ENCODE data around the gene CSMD2.
"Not testable (repeated sequence)": the region's sequence is repeated elsewhere in the genome, so short reads cannot be mapped to it uniquely, and the experiment has no call there.

CSMD2 gene

DNA sequence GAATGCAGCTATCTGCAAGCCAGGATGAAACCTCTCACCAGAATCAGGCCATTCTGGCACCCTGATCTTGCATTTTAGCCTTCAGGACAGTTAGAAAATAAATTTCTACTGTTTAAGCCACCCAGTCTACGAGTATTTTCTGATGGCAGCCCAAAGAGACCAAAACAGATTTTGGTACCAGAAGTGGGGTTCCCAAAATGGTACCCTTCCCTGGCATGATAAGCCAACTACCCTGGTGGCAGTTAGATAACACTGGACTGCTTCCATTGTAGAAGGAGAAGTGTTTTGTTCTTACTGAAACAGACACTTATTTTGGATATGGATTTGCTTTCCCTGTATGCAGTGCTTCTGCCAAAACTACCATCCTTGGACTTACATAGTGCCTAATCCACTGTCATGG is 115.0 kb downstream of the CSMD2 start:
- DNase-seq, result no peak

DNA sequence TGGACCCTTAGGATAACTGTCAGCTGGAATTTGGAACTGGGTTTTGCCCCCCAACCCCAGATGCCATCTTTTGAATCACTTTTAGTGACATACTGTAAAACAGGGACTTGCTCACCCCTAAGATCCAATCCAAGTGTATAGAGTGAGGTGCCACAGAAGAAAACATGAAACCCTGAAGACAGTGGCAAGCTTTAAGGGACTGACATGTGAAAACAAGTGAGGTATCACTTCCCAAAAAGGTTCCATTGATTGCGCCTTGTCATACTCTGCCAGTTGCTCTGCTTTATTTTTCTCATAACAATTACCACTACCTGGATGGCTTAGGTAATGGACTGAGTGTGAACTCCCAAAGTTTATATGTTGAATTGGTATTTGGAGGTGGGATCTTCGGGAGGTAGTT is 115.6 kb downstream of the CSMD2 start:
- DNase-seq, result no peak

DNA sequence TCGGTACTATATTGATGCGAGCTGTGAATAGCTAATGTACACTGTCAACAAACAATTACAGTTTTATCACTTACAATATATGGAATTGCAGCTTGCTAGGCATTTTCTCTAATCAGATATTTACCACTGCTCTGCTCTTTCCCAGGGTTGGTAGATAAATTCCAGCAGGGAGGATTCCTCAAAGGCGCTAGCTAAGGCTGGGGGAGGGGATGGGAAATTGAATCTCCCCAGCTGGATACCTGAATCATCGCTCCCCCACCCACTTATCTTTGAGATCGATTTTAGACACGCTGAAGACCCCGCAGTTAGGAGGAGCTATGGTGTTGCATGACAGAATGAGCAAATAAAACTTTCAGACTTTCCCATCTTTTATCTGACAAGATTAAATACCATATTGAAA is 127.2 kb downstream of the CSMD2 start:
- no peak for DNase-seq

DNA sequence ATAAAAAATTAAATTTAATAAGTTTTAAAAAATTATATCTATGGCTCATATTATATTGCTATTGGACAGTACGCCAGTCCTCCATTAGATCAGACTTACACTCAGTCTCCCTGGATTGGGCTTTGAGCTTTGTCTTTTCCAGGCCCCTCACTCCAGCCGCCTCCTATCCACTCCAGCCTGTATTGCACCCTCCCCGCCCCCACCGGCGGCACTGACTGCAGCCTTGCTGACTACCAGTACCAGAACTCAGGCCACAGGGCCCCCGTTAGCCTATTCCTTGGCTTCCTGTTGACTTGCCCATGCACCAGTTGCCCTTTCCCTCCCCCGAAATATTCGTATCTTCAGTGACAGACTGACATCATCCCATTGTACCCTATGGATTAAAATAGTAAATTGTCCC is 127.9 kb downstream of the CSMD2 start:
- DNase-seq, result no peak

DNA sequence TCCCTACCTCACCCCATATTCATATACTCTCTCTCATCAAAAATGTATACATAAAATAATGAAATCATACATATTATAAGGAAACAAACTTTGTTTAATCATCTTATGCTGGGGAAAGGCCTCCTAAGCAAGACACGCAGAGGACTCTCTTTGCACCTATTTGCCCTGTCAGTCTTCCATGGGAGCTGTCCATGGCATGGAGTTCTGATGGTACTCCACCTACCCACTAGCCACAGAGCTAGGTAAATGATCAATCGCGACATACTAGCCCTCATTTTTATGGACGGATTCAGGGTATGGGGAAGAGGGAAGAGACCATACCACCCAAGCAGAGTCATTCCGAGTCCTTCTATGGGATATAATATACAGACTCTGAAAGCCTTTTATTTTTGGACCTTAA is 131.0 kb downstream of the CSMD2 start:
- no peak for DNase-seq

DNA sequence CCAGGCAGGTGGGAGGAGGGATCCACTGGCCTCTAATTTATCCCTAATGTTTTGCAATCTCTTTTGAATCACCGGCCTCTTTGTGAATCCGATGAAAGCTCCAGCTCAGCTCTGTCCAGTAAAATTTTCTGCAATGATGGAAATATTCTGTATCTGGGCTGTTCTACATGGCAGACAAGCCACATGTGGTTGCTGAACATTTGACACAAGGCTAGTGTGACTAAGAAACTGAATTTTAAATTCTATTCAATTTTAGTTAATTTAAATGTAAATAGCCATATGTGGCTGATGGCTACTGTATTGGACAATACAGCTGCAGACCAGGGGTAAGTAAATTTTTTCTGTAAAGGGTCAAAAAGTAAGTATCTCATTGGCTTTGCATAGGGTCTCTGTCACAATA is 135.1 kb downstream of the CSMD2 start:
- no peak for DNase-seq

DNA sequence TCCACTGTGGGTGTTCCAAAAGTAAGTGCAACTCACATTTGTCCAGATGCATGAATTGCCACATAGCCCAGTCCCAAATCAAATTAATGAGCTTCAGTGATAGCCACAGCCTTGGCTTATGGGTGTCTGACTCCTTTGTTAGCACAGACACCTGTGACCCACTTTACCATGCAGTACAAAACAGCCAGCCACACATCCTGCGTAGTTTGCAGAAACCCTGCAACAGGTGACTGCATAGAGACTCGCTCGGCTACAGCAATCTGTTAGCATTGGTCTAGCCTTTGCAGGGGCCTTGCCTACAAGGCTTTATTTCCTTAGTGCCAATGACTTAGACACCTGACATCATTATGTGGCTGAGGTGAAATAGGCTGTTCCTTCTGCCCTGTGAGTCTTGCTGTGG is 135.5 kb downstream of the CSMD2 start:
- no peak for DNase-seq

DNA sequence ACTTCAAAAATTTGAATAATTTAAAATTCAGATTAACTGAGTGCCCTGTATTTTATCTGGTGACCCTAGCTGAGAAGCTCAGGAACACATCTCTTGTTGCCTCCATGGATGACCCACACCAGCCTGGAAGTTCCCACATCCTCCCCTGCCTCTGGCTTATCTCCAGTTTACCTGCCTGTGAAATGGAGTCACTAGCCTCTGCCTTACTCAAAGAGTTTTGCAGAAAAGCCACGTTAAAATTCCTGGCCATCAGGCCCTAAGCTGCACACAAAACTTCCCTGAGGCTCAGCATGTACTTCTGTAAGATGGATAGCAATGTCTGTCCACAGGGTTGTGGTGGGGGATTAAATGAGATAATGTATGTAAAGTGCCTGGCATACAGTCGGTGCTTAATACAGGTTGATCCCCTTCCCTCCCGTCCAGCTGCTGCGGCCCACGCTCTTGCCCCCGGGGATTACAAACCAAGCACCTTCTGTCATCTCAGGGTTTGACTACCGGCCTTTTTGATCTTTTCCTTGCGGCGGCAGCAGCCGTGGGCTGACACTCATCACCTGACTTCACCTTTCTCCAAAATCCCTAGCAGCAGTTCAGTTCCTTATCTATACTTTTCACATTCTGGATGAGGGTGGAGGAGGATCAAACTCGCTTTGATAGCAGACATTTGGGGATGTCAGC is 136.5 kb downstream of the CSMD2 start:
- no peak for DNase-seq

DNA sequence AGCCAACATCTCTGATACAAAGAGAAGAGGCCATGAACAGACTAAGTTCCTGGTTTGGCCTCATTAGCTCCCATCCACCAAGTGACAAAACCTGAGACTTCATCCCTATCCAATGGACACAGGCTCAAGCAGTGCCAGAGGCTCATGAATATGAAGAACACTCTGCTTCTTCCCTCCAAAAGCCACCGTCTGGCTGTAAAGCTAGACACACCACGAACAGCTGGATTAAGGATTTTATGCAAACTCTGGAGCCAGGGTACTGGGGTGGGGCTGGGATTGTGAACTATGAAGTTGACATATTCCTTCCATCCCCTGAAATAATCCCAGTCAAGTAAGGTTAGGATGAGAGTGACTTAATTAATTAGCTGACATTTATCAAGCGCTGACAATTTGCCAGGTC is 139.4 kb downstream of the CSMD2 start:
- DNase-seq, result no peak

DNA sequence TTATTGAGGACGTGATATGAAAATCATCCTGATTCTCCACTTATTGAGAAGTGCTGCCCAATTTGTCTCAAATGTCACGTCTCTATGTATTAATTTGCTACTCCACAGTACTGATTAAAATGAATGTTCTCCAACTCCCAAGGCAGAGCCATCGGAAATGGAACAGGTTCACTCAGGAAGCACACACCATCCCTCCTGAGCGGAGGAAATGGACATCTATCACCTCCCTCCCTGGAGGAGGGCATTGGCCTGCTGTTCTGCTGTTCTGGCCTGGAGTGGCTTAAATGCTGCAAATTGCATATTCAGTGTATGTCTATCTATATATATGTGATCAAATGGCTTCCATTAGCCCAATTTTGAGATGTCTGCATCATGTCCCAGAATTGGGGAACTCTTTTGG is 140.5 kb downstream of the CSMD2 start:
- no peak for DNase-seq

DNA sequence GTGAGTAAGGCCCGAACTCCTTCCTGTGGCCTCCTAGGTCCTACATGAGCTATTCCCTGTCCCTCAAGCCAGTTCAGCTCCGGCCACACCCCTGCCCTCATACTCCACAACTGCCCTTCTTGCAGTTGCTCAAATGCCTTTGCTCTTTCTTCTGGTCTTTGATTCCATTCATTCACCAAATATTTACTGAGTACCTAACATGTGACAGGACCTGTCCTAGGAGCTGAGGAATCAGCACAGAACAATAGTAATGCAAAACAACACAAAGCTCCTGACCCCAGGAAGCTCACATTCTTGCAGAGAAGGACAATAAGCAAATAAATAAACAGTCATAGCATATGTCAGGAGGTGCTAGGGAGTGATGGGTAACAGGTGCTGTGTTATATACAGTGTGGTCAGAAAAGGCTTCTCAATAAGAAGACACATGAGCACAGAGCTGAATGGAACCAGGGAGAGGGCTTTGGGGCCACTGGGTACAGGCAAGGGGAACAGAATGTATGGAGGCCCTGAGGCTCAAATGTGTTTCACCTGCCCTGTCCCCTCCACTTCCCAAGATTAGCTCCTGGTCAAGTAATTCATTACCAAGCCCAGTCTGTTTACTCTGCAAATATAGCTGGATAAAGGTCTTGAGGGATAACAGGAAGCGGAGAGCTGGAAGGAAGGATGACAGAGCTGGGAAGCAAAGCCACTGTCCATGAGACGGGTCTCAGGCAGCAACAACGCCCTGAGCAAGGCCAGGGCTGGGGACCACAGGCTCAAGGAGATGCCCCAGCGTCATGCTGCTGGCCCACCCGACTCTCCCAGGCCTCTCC is 145.1 kb downstream of the CSMD2 start:
- DNase-seq, result no peak

DNA sequence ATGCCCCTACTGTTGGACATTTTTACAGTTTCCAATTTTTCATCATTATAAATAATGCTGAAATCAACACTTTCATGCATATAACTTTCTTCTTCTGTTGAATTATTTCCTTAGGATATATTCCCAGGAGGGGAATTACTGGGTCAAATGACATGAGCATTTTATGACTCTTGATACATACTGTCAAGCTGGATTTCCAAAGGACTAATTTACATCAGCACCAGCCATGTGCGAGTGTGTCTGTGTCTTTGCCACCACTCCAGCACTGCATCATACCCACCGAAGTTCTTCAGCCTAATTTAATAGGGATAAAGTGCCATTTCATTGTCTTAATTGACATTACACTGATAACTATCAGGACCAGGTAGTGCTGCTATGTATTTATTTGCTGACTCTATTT is 146.7 kb downstream of the CSMD2 start:
- DNase-seq, result no peak

DNA sequence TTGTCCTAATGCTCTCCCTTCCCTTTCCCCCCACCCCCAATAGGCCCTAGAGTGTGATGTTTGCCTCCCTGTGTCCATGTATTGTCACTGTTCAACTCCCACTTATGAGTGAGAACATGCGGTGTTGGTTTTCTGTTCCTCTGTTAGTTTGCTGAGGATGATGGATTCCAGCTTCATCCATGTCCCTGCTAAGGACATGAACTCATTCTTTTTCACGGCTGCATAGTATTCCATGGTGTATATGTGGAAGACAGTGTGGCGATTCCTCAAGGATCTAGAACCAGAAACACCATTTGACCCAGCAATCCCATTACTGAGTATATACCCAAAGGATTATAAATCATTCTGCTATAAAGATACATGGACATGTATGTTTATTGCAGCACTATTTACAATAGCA is 148.7 kb downstream of the CSMD2 start:
- not testable (repeated sequence) for DNase-seq

DNA sequence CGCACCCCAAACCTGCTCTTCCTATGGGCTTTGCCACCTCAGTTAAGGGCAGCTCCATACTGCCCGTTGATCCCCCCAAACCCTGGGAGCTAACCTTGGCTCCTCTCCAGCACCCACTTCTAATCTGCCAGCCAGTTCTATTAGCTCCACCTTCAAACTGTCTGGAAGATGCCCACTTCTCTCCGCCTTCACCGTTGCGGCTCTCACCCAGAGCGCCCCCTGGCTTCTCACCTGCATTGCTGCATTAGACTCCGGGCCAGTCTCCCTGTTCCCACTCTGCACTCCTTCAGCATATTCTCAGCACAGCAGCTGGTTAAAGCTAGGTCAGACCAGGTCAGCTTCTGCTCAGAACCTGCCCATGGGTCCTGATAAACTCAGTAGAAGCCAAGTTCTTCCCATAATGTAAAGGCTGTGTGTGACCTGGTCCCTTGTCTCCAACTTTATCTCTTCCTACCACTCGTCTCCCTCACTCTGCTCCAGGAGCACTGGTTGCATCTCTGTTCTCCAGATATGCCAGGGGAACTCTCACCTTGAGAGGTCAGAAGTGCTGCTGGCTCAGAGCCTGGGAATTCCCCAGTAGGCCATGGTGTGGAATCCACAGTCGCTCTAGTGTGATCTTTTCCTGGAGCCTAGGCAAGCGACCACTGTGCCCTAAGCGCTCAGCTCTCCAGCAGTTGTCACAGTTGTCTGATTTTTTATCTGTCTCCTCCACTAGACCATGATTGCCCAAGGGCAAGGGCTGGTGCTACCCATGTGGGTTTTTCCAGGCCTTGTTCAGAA is 150.9 kb downstream of the CSMD2 start:
- no peak for DNase-seq

DNA sequence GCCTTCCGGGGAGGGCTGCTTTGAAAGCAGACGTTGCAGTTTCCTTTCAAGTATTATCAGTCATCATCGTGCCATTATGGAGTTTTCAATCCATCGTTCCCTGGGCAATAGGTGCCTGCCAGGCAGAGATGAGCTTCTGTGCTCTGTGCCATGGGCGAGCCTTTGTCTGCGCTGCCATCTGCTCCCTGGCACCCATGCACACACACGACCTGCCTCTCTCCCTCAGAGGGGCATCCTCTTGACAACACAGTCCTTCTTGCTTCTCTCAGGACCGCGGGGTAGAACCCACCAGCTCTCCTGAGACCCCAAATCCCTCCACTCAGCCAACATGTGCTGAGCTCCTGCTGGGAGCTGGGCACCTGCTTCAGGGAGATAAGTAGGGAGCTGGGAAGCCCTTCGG is 151.9 kb downstream of the CSMD2 start:
- no peak for DNase-seq

DNA sequence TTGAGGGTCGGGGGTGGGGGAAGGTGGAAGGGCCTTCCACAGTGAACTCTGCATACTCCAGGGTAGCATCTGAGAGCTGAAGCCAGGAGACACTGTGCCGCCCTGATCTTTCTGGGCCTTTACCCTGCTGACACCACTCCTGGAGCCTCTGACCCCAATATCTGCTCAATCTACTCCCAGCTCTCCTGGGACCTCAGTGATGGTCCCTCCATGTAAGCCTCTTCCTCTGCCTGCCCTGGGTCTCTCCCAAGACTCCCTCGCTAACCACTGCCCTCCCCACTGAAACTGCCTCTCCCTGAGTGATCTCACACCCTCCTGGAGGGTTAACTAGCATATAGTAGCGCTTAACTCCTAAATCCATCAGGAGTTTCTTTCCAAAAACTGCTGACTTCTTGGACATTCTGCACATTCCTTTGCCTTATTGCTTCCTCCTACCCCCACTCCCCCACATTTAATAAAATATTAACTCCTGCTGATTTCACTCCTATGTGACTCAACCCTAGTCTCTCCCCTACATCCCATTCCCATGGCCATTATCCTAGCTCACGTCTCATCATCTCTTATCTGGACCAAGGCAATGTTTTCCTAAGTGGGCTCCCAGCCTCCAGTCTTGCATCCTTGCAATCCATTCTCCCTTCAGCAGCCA is 155.6 kb downstream of the CSMD2 start:
- DNase-seq, result no peak

DNA sequence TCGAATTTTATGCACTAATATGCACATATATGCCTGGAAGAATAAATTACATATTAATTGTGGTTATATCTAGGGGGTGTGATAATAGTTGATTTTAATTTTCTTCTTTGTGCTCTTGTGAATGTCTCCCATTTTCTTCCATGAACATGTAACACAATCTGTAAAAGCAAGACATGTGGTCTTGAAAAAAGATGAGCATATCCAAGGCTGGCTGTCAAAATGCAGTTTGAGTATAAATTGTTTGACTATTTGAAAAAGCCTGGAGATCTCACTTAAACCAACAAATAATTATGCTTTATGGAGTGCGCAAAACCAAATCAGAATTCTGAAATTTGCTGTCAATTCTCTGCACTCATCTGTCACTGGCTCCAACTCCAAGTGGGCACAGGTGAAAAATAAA is 157.3 kb downstream of the CSMD2 start:
- no peak for DNase-seq

DNA sequence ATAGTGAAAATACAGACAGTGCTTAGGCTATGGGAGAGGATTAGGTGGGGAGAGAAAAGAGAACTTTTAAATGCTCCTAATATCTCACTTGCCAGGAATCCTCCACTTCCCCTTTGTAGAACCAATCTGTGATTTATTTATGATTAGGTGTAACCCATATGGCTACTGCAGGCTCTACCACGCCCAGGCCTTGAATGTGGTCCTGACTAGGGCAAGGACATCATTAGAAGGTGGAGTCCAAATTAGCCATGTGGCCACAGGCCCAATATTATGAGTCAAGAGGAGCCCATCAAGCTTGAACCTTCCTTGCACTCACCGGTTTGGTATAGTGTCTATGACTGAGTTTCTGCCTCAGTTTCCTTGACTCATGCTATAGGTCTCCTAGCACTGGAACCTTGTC is 159.7 kb downstream of the CSMD2 start:
- no peak for DNase-seq

DNA sequence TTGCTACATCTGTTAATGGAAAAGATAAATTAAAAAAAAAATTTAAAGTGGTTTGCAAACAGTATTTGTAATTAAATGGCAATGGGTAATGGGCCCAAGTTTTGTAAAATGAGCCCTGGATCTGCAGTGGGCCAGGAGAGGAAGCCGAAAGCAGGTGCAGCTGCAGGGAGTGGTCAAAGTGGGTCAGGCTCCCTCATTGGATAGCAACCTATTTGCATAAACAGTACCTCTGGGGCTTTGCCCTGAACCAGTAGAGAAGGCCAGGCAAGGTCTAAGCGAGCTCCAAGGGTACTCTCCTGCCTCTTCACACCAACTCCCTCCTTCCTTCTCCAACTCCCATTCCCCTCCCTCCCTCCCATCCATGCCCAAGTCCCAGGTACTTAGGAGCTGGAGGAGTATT is 162.2 kb downstream of the CSMD2 start:
- DNase-seq, result no peak

DNA sequence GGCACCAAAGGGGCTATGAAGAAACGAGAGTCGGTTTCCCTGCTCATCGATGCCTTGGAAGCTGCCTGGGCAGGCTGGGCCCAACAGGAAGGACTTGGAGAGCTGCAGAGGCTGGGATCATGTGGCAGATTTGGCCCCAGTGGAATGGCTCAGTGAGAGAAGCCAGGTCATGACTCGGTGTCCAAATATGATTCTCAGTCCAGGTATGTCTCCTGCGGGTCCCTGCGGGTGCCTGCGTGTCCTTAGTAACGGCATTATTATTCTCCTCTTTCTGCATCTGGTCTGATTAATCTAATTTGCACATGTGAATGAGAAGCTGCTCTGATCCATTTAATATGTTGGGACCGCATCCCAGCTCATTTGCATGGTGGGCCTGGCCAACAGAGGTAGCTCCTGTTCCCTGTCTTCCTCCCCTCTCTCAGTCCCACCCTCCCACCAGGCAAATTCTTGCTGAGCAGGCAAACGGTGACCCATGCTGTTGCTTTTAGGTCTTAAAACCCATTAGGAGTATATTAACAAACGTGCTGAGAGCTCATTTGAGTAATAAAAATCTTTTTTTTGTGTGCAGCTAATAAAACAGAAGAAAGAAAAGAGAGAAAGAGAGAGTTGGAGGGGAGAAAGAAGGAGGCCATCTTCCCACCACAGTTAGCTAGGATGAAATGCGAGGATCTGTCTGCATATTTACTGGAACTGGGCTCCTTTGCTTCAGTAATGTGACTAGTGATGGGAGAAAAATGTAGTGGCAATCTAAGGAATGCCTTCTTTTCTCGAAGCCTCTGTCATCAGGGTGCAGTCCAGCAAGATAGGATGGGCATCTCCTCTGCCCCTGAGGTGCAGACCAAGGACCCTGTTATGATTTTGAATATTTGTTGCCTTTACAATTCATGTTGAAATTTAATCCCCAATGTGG is 167.6 kb downstream of the CSMD2 start:
- DNase-seq, result no peak

DNA sequence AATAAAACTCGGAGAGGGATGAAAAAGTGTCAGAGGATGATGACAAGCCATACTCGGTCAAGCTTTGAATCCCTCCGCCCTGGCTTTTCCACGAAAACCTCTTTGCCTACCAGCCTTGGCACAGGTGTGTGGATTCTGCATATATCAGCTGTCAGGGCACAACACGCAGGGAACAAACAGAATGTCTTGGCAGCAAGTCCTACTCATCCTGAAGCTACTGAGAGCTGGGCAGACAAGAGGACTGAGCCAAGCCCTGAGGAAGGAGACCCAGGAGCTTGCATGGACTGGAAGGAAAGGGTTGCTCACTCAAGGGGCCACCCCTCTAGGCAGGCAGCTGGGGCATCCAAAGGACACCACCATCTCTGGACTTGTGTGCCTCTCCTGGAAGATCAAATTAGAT is 168.7 kb downstream of the CSMD2 start:
- no peak for DNase-seq

DNA sequence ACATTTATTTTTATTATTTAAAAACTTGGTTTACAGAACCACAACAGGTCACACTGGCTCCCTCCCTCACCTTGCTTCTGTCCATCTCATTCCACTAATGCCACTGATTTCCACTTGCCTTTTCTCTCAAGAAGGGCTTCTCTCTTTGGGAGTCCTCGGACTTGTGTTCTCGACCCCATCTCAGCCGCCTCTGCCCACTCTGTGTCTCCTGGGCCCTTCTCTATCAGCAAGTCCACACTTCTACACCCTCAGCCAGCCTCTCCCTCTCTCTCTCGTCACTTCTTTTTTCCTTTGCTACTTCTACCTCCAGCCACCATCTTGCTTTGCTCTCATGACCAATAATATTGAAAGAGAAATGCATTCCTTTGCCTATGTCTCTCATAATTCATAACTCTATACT is 171.7 kb downstream of the CSMD2 start:
- no peak for DNase-seq
